Mesothelial cell of epicardium (in vitro differentiated cells): ENCODE measurements around the gene ASIC2. TPM values are rescaled to one million over a fixed set of nuclear protein-coding genes. Genes with fewer than 3 reads are reported as not detected.

ENCODE experiments used
- DNase-seq, 2 experiments: peaks; one replicate each; pipeline ENCODE4 v3.0.0; 2021; ENCODE audit warnings: low spot score in 2 of 2; ENCODE audit not compliant: unreplicated experiment in 2 of 2
- H3K27ac Mint-ChIP-seq: 2 replicates; pipeline ENCODE4 v1.8.0; 2021; ENCODE audit warnings: mixed read lengths
- H3K27me3 Mint-ChIP-seq: 2 replicates; pipeline ENCODE4 v1.8.0; 2021; ENCODE audit warnings: low read depth, mixed read lengths
- H3K36me3 Mint-ChIP-seq: 2 replicates; pipeline ENCODE4 v1.8.0; 2021; ENCODE audit warnings: mixed read lengths
- H3K4me1 Mint-ChIP-seq: 2 replicates; pipeline ENCODE4 v1.8.0; 2021; ENCODE audit warnings: mixed read lengths
- H3K4me3 Mint-ChIP-seq: 2 replicates; pipeline ENCODE4 v1.8.0; 2021; ENCODE audit warnings: mild to moderate bottlenecking, moderate library complexity, mixed read lengths
- H3K9me3 Mint-ChIP-seq: 2 replicates; pipeline ENCODE4 v1.8.0; 2021; ENCODE audit warnings: mixed read lengths
- CTCF ChIP-seq: fragments of 200-600 bp; sonication (generic); IDR thresholded peaks from one replicate; pipeline ENCODE4 v1.5.0; 2021; ENCODE audit warnings: antibody characterized with exemption; ENCODE audit not compliant: unreplicated experiment
- total RNA-seq: library from RNA; stranded (reverse); gene quantifications from 3 replicates; pipeline ENCODE4 v1.2.1, GENCODE V29; 2021

ASIC2 gene
- total RNA-seq, 1 donor from 2014 or later = 3.4 TPM

GRCh38 chr17:33169580-33170285 is 123.4 kb downstream of the ASIC2 start:
- H3K4me3 Mint-ChIP-seq = no peak overlapping the region
- H3K27me3 Mint-ChIP-seq = peaks cover 1% of the 10 kb centered on the region
- H3K9me3 Mint-ChIP-seq = no peaks in the 10 kb centered on the region
- no peaks in the 10 kb centered on the region for H3K36me3 Mint-ChIP-seq
- no peaks in the 10 kb centered on the region for H3K4me1 Mint-ChIP-seq
- no peak for DNase-seq
- H3K27ac Mint-ChIP-seq = no peak overlapping the region
- TF ChIP-seq CTCF = no peak

GRCh38 chr17:33167736-33168135 is 125.4 kb downstream of the ASIC2 start:
- Mint-ChIP-seq H3K9me3 (no peaks in the 10 kb centered on the region), H3K36me3 (no peaks in the 10 kb centered on the region), H3K4me1 (peaks cover 3% of the 10 kb centered on the region), H3K27ac (no peak overlapping the region), H3K4me3 (no peak overlapping the region), H3K27me3 (peaks cover 4% of the 10 kb centered on the region)
- no peak for DNase-seq
- TF ChIP-seq CTCF = no peak

- no peak for TF ChIP-seq CTCF
- DNase-seq = no peak
- Mint-ChIP-seq H3K27me3 (peaks cover 6% of the 10 kb centered on the region), H3K4me3 (no peak overlapping the region), H3K36me3 (no peaks in the 10 kb centered on the region), H3K27ac (no peak overlapping the region), H3K9me3 (no peaks in the 10 kb centered on the region), H3K4me1 (peaks cover 3% of the 10 kb centered on the region)
Observed at GRCh38 chr17:33166472-33166871, 126.6 kb downstream of the ASIC2 start.

- peaks cover 3% of the 10 kb centered on the region for H3K4me1 Mint-ChIP-seq
- H3K36me3 Mint-ChIP-seq = no peaks in the 10 kb centered on the region
- H3K27ac Mint-ChIP-seq = no peak overlapping the region
- no peaks in the 10 kb centered on the region for H3K9me3 Mint-ChIP-seq
- H3K4me3 Mint-ChIP-seq = no peak overlapping the region
- peaks cover 10% of the 10 kb centered on the region for H3K27me3 Mint-ChIP-seq
- no peak for DNase-seq
- TF ChIP-seq CTCF = no peak
Observed at GRCh38 chr17:33164169-33164881, 128.8 kb downstream of the ASIC2 start.

GRCh38 chr17:33163533-33164168 is 129.4 kb downstream of the ASIC2 start:
- H3K4me3 Mint-ChIP-seq = no peak overlapping the region
- no peak for DNase-seq
- peaks cover 10% of the 10 kb centered on the region for H3K27me3 Mint-ChIP-seq
- H3K4me1 Mint-ChIP-seq = peaks cover 3% of the 10 kb centered on the region
- TF ChIP-seq CTCF = no peak
- H3K9me3 Mint-ChIP-seq = no peaks in the 10 kb centered on the region
- H3K36me3 Mint-ChIP-seq = no peaks in the 10 kb centered on the region
- H3K27ac Mint-ChIP-seq = no peak overlapping the region
